ENCODE measurements around the gene POTEF.
"Not testable (repeated sequence)": the region's sequence is repeated elsewhere in the genome, so short reads cannot be mapped to it uniquely, and the experiment has no call there.

DNA sequence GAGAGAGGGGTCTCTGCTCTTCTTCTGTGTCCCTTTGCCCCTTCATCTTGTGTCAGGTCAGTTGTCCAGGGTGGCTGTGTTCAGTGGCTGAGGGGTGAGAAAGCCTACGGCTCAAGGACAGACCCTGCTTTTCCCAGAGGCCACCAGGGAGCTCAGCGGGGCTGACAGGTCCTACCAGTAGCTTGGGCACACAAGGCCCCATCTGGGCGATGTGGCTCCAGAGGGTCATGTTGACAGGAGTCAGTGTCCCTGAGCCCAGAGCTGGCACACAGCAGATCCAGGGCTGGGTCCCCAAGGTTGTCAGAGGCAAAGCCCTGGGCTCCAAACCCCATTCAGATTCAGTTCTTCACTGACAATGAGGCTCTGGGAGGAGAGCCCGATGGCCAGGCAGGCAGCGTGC lies 8.1 kb upstream of the POTEF start:
- TF ChIP-seq, protein P1, sequence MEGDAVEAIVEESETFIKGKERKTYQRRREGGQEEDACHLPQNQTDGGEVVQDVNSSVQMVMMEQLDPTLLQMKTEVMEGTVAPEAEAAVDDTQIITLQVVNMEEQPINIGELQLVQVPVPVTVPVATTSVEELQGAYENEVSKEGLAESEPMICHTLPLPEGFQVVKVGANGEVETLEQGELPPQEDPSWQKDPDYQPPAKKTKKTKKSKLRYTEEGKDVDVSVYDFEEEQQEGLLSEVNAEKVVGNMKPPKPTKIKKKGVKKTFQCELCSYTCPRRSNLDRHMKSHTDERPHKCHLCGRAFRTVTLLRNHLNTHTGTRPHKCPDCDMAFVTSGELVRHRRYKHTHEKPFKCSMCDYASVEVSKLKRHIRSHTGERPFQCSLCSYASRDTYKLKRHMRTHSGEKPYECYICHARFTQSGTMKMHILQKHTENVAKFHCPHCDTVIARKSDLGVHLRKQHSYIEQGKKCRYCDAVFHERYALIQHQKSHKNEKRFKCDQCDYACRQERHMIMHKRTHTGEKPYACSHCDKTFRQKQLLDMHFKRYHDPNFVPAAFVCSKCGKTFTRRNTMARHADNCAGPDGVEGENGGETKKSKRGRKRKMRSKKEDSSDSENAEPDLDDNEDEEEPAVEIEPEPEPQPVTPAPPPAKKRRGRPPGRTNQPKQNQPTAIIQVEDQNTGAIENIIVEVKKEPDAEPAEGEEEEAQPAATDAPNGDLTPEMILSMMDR (conservative IDR thresholded peaks at IDR 0.05; ENCODE audit: low read length) = not testable (repeated sequence)
- TF ChIP-seq EZH2phosphoT487 (IDR thresholded peaks at IDR 0.05; ENCODE audit: borderline replicate concordance, low read depth, low read length) = not testable (repeated sequence)
